ENCODE results near the gene AQP6.

- TF ChIP-seq, protein P1, sequence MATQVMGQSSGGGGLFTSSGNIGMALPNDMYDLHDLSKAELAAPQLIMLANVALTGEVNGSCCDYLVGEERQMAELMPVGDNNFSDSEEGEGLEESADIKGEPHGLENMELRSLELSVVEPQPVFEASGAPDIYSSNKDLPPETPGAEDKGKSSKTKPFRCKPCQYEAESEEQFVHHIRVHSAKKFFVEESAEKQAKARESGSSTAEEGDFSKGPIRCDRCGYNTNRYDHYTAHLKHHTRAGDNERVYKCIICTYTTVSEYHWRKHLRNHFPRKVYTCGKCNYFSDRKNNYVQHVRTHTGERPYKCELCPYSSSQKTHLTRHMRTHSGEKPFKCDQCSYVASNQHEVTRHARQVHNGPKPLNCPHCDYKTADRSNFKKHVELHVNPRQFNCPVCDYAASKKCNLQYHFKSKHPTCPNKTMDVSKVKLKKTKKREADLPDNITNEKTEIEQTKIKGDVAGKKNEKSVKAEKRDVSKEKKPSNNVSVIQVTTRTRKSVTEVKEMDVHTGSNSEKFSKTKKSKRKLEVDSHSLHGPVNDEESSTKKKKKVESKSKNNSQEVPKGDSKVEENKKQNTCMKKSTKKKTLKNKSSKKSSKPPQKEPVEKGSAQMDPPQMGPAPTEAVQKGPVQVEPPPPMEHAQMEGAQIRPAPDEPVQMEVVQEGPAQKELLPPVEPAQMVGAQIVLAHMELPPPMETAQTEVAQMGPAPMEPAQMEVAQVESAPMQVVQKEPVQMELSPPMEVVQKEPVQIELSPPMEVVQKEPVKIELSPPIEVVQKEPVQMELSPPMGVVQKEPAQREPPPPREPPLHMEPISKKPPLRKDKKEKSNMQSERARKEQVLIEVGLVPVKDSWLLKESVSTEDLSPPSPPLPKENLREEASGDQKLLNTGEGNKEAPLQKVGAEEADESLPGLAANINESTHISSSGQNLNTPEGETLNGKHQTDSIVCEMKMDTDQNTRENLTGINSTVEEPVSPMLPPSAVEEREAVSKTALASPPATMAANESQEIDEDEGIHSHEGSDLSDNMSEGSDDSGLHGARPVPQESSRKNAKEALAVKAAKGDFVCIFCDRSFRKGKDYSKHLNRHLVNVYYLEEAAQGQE (IDR thresholded peaks at IDR 0.05; ENCODE audit: insufficient read depth in 1 of 2, low read depth in 2 of 2, low read length in 2 of 2): no peak
- TF ChIP-seq SIN3A (IDR thresholded peaks at IDR 0.05; ENCODE audit: borderline replicate concordance, insufficient read depth, low read length): no peak
- TF ChIP-seq POLR2AphosphoS5 (IDR thresholded peaks at IDR 0.05; ENCODE audit: low read depth, low read length): no peak
Observed at GRCh38 chr12:50022903-50023302, 50.2 kb downstream of the AQP6 start.
